ENCODE results near the gene CYB561A3. TPM values are rescaled to one million over a fixed set of nuclear protein-coding genes. Genes with fewer than 3 reads are reported as not detected.
A peak's percentile ranks its signal among the peaks of the same experiment; 100 is the strongest.

Gene CYB561A3
- total and polyA plus RNA-seq, 2 of the 13 experiments (the other 11 are each of a cell fraction or from before 2014, with no cell fraction given), result 11.4 to 14.9 TPM

DNA sequence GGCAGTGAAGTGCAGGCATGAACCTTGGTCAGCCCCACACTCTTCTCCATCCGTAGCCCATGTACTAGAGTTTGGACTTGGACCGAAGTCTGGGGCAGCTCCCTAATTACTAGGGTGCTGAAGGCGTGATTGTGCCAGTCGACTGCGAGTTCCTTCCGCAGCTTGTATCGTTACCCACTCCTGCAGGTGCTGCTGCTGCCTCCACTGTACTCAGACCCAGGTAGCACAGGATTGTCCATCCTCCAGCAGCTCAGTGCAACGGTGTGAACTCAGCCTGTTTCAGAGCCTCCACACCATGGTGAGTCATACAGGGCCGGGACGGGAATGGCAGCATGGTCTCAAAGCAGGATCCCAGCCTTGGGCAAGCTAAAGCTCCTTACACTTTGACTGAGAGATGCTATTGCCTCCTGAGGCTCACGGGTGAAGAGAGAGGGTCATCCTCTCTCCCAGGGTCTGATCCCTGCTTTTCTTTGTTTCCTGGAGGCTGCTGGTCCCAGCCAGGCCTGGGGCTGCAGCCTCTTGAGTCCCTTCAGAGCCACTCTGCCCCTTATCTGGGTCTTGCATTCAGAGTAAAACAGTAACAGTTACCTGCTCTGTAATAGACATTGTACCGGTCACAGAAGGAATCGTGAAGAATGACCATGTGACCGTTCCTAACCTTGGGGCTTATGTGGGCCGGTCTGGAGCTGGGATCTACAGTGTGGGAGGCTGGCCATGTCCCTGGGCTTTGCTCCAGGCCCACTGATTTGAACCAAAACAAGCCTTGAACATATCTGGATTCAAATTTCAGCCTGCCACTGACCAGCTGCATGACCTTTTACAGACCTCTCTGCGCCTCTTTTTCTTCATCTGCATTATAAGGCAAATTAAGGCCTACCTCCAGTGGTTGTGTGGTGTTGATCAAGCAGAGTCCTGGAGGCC is 27.0 kb downstream of the CYB561A3 start (continued):
- TF ChIP-seq ZNF160 (CRISPR knock-in tag; IDR thresholded peaks at IDR 0.05), result peak; percentile 24; the same call in 1 of the 2 replicates
- TF ChIP-seq KLF9 (CRISPR knock-in tag; IDR thresholded peaks at IDR 0.05; ENCODE audit: low read depth), result no peak
- no peak for TF ChIP-seq ZNF672 (CRISPR knock-in tag; IDR thresholded peaks at IDR 0.05)
- no peak for TF ChIP-seq ZEB1 (IDR thresholded peaks at IDR 0.05; ENCODE audit: insufficient replicate concordance, low read depth)
- TF ChIP-seq MEIS2 (CRISPR knock-in tag; IDR thresholded peaks at IDR 0.05), result no peak; the same call in 1 of the 2 replicates
- 0 out of 2 replicates have a peak, but pooled peaks have one; percentile 17 for TF ChIP-seq ZNF746 (CRISPR knock-in tag; IDR thresholded peaks at IDR 0.05)
- no peak for TF ChIP-seq YY1 (IDR thresholded peaks at IDR 0.05; ENCODE audit: insufficient read depth, insufficient replicate concordance, low read depth, low read length)
- TF ChIP-seq ZNF558 (CRISPR knock-in tag; IDR thresholded peaks at IDR 0.05; ENCODE audit: borderline replicate concordance), result no peak
- TF ChIP-seq, protein P1, sequence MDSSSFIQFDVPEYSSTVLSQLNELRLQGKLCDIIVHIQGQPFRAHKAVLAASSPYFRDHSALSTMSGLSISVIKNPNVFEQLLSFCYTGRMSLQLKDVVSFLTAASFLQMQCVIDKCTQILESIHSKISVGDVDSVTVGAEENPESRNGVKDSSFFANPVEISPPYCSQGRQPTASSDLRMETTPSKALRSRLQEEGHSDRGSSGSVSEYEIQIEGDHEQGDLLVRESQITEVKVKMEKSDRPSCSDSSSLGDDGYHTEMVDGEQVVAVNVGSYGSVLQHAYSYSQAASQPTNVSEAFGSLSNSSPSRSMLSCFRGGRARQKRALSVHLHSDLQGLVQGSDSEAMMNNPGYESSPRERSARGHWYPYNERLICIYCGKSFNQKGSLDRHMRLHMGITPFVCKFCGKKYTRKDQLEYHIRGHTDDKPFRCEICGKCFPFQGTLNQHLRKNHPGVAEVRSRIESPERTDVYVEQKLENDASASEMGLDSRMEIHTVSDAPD (CRISPR knock-in tag; IDR thresholded peaks at IDR 0.05), result no peak
- TF ChIP-seq TRIM24 (CRISPR knock-in tag; IDR thresholded peaks at IDR 0.05), result no peak
- TF ChIP-seq ZFP82 (CRISPR knock-in tag; IDR thresholded peaks at IDR 0.05; ENCODE audit: borderline replicate concordance), result no peak
- TF ChIP-seq ZSCAN25 (CRISPR knock-in tag; IDR thresholded peaks at IDR 0.05), result no peak
- TF ChIP-seq SRF (IDR thresholded peaks at IDR 0.05; ENCODE audit: low read depth, low read length), result no peak
- TF ChIP-seq, protein P2, sequence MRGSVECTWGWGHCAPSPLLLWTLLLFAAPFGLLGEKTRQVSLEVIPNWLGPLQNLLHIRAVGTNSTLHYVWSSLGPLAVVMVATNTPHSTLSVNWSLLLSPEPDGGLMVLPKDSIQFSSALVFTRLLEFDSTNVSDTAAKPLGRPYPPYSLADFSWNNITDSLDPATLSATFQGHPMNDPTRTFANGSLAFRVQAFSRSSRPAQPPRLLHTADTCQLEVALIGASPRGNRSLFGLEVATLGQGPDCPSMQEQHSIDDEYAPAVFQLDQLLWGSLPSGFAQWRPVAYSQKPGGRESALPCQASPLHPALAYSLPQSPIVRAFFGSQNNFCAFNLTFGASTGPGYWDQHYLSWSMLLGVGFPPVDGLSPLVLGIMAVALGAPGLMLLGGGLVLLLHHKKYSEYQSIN (CRISPR knock-in tag; IDR thresholded peaks at IDR 0.05; ENCODE audit: borderline replicate concordance), result no peak
- 0 out of 2 replicates have a peak, but pooled peaks have one; percentile 53 for TF ChIP-seq PAF1 (CRISPR knock-in tag; IDR thresholded peaks at IDR 0.05)
- no peak for TF ChIP-seq ZNF570 (CRISPR knock-in tag; IDR thresholded peaks at IDR 0.05; ENCODE audit: borderline replicate concordance)
- TF ChIP-seq ZNF598 (CRISPR knock-in tag; IDR thresholded peaks at IDR 0.05; ENCODE audit: borderline replicate concordance), result peak; percentile 33; the same call in 1 of the 2 replicates
- TF ChIP-seq CAMTA2 (CRISPR knock-in tag; IDR thresholded peaks at IDR 0.05; ENCODE audit: borderline replicate concordance), result no peak
- TF ChIP-seq BRD4 (CRISPR knock-in tag; IDR thresholded peaks at IDR 0.05), result peak; percentile 49
- TF ChIP-seq, protein P3, sequence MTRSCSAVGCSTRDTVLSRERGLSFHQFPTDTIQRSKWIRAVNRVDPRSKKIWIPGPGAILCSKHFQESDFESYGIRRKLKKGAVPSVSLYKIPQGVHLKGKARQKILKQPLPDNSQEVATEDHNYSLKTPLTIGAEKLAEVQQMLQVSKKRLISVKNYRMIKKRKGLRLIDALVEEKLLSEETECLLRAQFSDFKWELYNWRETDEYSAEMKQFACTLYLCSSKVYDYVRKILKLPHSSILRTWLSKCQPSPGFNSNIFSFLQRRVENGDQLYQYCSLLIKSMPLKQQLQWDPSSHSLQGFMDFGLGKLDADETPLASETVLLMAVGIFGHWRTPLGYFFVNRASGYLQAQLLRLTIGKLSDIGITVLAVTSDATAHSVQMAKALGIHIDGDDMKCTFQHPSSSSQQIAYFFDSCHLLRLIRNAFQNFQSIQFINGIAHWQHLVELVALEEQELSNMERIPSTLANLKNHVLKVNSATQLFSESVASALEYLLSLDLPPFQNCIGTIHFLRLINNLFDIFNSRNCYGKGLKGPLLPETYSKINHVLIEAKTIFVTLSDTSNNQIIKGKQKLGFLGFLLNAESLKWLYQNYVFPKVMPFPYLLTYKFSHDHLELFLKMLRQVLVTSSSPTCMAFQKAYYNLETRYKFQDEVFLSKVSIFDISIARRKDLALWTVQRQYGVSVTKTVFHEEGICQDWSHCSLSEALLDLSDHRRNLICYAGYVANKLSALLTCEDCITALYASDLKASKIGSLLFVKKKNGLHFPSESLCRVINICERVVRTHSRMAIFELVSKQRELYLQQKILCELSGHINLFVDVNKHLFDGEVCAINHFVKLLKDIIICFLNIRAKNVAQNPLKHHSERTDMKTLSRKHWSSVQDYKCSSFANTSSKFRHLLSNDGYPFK (CRISPR knock-in tag; IDR thresholded peaks at IDR 0.05; ENCODE audit: borderline replicate concordance), result 0 out of 2 replicates have a peak, but pooled peaks have one; percentile 6
- TF ChIP-seq KDM3A (CRISPR knock-in tag; IDR thresholded peaks at IDR 0.05; ENCODE audit: low read depth), result no peak; the same call in 1 of the 2 replicates
- no peak for TF ChIP-seq EEA1 (CRISPR knock-in tag; IDR thresholded peaks at IDR 0.05; ENCODE audit: borderline replicate concordance)
- no peak for TF ChIP-seq ZNF772 (CRISPR knock-in tag; IDR thresholded peaks at IDR 0.05)
- no peak; the same call in 1 of the 2 replicates for TF ChIP-seq SALL2 (CRISPR knock-in tag; IDR thresholded peaks at IDR 0.05)
- TF ChIP-seq AKAP8 (CRISPR knock-in tag; IDR thresholded peaks at IDR 0.05), result peak; percentile 45; the same call in 1 of the 2 replicates

Data from HepG2 (cell line).